HUES48 (cell line): Measurements from ENCODE around the gene CAB39L.

ENCODE experiments used
- H3K27ac ChIP-seq: one replicate; pipeline ENCODE4 v1.7.0; 2013; ENCODE audit warnings: low read depth, low read length, inconsistent platforms
- H3K27me3 ChIP-seq: 2 replicates; pipeline ENCODE4 v1.6.1; 2013; ENCODE audit warnings: mild to moderate bottlenecking, low read length; ENCODE audit not compliant: control insufficient read depth, insufficient read depth
- H3K36me3 ChIP-seq: 2 replicates; pipeline ENCODE4 v1.6.1; 2013; ENCODE audit warnings: low read length; ENCODE audit not compliant: control insufficient read depth, insufficient read depth
- H3K4me1 ChIP-seq: 2 replicates; pipeline ENCODE4 v1.6.1; 2013; ENCODE audit warnings: mild to moderate bottlenecking, low read length; ENCODE audit not compliant: control insufficient read depth, insufficient read depth
- H3K4me3 ChIP-seq: 2 replicates; pipeline ENCODE4 v1.5.1; 2013; ENCODE audit warnings: mild to moderate bottlenecking, low read depth, low read length
- H3K9ac ChIP-seq: 2 replicates; pipeline ENCODE4 v1.6.1; 2013; ENCODE audit warnings: mild to moderate bottlenecking, low read depth, low read length, moderate library complexity
- H3K9me3 ChIP-seq: 2 replicates; pipeline ENCODE4 v1.6.1; 2013; ENCODE audit warnings: low read length; ENCODE audit not compliant: control insufficient read depth, insufficient read depth

The CAB39L gene

GRCh38 chr13:49279885-49280284 lies 164.0 kb downstream of the CAB39L start:
- Histone ChIP-seq H3K4me3 (no peak overlapping the region), H3K27ac (no peak overlapping the region), H3K9me3 (no peaks in the 10 kb centered on the region), H3K27me3 (no peaks in the 10 kb centered on the region), H3K9ac (no peak overlapping the region), H3K36me3 (no peaks in the 10 kb centered on the region), H3K4me1 (peaks cover 11% of the 10 kb centered on the region)

- no peaks in the 10 kb centered on the region for H3K36me3 ChIP-seq
- H3K4me3 ChIP-seq = no peak overlapping the region
- H3K4me1 ChIP-seq = peaks cover 11% of the 10 kb centered on the region
- no peak overlapping the region for H3K9ac ChIP-seq
- no peak overlapping the region for H3K27ac ChIP-seq
- no peaks in the 10 kb centered on the region for H3K9me3 ChIP-seq
- H3K27me3 ChIP-seq = no peaks in the 10 kb centered on the region
Measured at GRCh38 chr13:49279112-49279511, 164.8 kb downstream of the CAB39L start.

DNA sequence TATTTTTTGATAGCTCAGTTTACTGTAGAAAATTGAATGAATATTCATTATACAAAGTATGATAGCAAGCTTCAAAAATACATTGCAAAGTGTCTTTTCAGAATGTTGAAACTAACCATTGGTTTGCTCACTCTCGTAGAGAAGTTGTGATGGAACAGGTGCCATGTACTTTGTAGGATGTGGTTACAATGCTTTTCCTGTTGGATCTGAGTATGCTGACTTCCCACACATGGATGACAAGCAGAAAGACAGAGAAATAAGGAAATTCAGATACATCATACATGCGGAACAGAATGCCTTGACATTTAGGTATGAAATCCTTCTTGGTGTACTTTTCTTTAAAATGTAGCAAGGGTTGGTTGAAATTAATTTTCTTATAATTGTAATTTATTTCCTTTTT lies 165.7 kb downstream of the CAB39L start:
- no peaks in the 10 kb centered on the region for H3K36me3 ChIP-seq
- no peak overlapping the region for H3K4me3 ChIP-seq
- H3K9ac ChIP-seq = no peak overlapping the region
- H3K4me1 ChIP-seq = peaks cover 11% of the 10 kb centered on the region
- H3K9me3 ChIP-seq = no peaks in the 10 kb centered on the region
- no peaks in the 10 kb centered on the region for H3K27me3 ChIP-seq
- H3K27ac ChIP-seq = no peak overlapping the region

- H3K4me3 ChIP-seq = no peak overlapping the region
- H3K4me1 ChIP-seq = no peaks in the 10 kb centered on the region
- no peaks in the 10 kb centered on the region for H3K9me3 ChIP-seq
- H3K9ac ChIP-seq = no peak overlapping the region
- no peak overlapping the region for H3K27ac ChIP-seq
- no peaks in the 10 kb centered on the region for H3K36me3 ChIP-seq
- no peaks in the 10 kb centered on the region for H3K27me3 ChIP-seq
Measured at GRCh38 chr13:49272296-49272695, 171.6 kb downstream of the CAB39L start.

DNA sequence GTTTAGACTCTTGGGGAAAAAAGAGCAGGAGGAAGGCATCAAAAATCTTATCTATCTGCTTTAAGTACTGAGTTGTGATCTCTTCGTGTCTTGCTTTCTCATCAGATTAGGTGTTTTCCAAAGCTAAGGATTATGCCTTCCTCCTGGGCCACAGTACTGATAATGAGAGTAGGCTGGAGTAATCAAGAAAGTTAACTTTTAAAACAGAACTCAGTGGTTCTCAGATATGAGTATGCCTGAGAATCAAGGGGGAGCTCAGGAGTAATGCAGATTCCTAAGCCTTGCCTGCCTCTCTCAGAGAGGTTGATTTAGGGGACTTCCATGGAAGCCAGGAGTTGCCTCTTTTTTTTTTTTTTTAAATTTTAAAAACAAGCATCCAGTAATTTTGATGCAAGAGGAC lies 172.6 kb downstream of the CAB39L start:
- Histone ChIP-seq H3K4me3 (no peak overlapping the region), H3K36me3 (no peaks in the 10 kb centered on the region), H3K27me3 (no peaks in the 10 kb centered on the region), H3K27ac (no peak overlapping the region), H3K9me3 (no peaks in the 10 kb centered on the region), H3K9ac (no peak overlapping the region), H3K4me1 (no peaks in the 10 kb centered on the region)

DNA sequence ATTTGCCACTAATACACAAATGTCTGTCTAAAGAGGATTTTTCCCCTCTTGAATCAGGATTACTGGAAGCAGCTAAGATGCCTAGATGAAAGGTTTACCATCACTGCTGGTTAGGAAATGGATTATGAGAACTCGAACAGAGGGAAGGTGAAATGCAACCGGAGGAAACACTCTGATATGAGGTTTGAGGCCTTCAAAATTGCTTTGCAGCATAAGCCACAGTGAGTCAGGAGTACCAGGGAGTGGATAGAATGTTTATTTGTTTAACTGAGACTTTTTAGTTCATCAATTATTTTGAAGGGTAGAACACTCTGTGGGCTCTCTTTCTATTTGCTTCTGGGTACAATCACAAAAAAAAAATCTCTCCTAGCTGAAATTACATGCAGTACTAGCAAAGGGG lies 178.0 kb downstream of the CAB39L start:
- Histone ChIP-seq H3K4me1 (peaks cover 15% of the 10 kb centered on the region), H3K27me3 (no peaks in the 10 kb centered on the region), H3K9me3 (no peaks in the 10 kb centered on the region), H3K27ac (no peak overlapping the region), H3K4me3 (no peak overlapping the region), H3K36me3 (no peaks in the 10 kb centered on the region), H3K9ac (no peak overlapping the region)

DNA sequence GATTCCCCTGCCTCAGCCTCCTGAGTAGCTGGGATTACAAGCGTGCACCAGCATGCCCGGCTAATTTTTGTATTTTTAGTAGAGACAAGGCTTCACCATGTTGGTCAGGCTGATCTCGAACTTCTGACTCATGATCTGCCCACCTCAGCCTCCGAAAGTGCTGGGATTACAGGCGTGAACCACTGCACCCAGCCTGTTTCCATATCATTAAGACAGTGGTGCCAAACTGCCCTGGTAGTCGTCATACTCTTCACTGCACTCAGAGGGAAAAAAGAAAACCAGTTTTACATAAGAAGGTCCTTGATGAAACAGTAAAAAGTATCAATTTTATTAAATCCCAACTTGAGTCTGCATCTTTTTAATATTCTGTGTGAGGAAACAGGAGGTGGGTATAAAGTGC lies 181.2 kb downstream of the CAB39L start:
- H3K4me1 ChIP-seq = peaks cover 15% of the 10 kb centered on the region
- H3K9ac ChIP-seq = no peak overlapping the region
- no peaks in the 10 kb centered on the region for H3K27me3 ChIP-seq
- H3K36me3 ChIP-seq = peaks cover 3% of the 10 kb centered on the region; the same call in 1 of the 2 replicates
- H3K9me3 ChIP-seq = no peaks in the 10 kb centered on the region
- H3K4me3 ChIP-seq = no peak overlapping the region
- no peak overlapping the region for H3K27ac ChIP-seq

- no peak overlapping the region for H3K27ac ChIP-seq
- no peak overlapping the region for H3K9ac ChIP-seq
- H3K4me1 ChIP-seq = peaks cover 15% of the 10 kb centered on the region
- no peak overlapping the region for H3K4me3 ChIP-seq
- H3K9me3 ChIP-seq = no peaks in the 10 kb centered on the region
- peaks cover 3% of the 10 kb centered on the region; the same call in 1 of the 2 replicates for H3K36me3 ChIP-seq
- H3K27me3 ChIP-seq = no peaks in the 10 kb centered on the region
Measured at GRCh38 chr13:49259586-49259985, 184.3 kb downstream of the CAB39L start.
